ENCODE measurements around the gene PDSS2.

- TF ChIP-seq, protein P1, sequence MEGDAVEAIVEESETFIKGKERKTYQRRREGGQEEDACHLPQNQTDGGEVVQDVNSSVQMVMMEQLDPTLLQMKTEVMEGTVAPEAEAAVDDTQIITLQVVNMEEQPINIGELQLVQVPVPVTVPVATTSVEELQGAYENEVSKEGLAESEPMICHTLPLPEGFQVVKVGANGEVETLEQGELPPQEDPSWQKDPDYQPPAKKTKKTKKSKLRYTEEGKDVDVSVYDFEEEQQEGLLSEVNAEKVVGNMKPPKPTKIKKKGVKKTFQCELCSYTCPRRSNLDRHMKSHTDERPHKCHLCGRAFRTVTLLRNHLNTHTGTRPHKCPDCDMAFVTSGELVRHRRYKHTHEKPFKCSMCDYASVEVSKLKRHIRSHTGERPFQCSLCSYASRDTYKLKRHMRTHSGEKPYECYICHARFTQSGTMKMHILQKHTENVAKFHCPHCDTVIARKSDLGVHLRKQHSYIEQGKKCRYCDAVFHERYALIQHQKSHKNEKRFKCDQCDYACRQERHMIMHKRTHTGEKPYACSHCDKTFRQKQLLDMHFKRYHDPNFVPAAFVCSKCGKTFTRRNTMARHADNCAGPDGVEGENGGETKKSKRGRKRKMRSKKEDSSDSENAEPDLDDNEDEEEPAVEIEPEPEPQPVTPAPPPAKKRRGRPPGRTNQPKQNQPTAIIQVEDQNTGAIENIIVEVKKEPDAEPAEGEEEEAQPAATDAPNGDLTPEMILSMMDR (IDR thresholded peaks at IDR 0.05), result no peak
- no peak for TF ChIP-seq POLR2A (IDR thresholded peaks at IDR 0.05)
- no peak for TF ChIP-seq POLR2AphosphoS5 (IDR thresholded peaks at IDR 0.05; ENCODE audit: insufficient read depth in 1 of 2, low read depth in 1 of 2)
Observed at GRCh38 chr6:107419733-107420132, 39.6 kb downstream of the PDSS2 start.
